ENCODE measurements around the gene FAM53B. TPM values are rescaled to one million over a fixed set of nuclear protein-coding genes. Genes with fewer than 3 reads are reported as not detected.

The FAM53B gene
- total RNA-seq, 1 donor from 2014 or later: 39.8 TPM

GRCh38 chr10:124680675-124681074, 63.5 kb downstream of the FAM53B start:
- TF ChIP-seq, protein P1, sequence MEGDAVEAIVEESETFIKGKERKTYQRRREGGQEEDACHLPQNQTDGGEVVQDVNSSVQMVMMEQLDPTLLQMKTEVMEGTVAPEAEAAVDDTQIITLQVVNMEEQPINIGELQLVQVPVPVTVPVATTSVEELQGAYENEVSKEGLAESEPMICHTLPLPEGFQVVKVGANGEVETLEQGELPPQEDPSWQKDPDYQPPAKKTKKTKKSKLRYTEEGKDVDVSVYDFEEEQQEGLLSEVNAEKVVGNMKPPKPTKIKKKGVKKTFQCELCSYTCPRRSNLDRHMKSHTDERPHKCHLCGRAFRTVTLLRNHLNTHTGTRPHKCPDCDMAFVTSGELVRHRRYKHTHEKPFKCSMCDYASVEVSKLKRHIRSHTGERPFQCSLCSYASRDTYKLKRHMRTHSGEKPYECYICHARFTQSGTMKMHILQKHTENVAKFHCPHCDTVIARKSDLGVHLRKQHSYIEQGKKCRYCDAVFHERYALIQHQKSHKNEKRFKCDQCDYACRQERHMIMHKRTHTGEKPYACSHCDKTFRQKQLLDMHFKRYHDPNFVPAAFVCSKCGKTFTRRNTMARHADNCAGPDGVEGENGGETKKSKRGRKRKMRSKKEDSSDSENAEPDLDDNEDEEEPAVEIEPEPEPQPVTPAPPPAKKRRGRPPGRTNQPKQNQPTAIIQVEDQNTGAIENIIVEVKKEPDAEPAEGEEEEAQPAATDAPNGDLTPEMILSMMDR (IDR thresholded peaks at IDR 0.05; ENCODE audit: unreplicated experiment): no peak
- no peak for DNase-seq (ENCODE audit: low spot score, unreplicated experiment)
- Mint-ChIP-seq H3K4me3 (ENCODE audit: low read depth) (no peak overlapping the region), H3K36me3 (ENCODE audit: insufficient read depth) (peaks cover 11% of the 10 kb centered on the region), H3K27me3 (no peaks in the 10 kb centered on the region), H3K27ac (no peak overlapping the region), H3K9me3 (ENCODE audit: low read depth) (no peaks in the 10 kb centered on the region), H3K4me1 (ENCODE audit: low read depth) (peaks cover 11% of the 10 kb centered on the region)

- no peaks in the 10 kb centered on the region for H3K27me3 Mint-ChIP-seq
- H3K27ac Mint-ChIP-seq: no peak overlapping the region
- DNase-seq (ENCODE audit: low spot score, unreplicated experiment): no peak
- TF ChIP-seq, protein P1 (IDR thresholded peaks at IDR 0.05; ENCODE audit: unreplicated experiment): no peak
- no peaks in the 10 kb centered on the region for H3K9me3 Mint-ChIP-seq (ENCODE audit: low read depth)
- H3K36me3 Mint-ChIP-seq (ENCODE audit: insufficient read depth): peaks cover 11% of the 10 kb centered on the region
- peaks cover 11% of the 10 kb centered on the region for H3K4me1 Mint-ChIP-seq (ENCODE audit: low read depth)
- H3K4me3 Mint-ChIP-seq (ENCODE audit: low read depth): no peak overlapping the region
These were observed 64.8 kb downstream of the FAM53B start for GRCh38 chr10:124679401-124679800.

DNA sequence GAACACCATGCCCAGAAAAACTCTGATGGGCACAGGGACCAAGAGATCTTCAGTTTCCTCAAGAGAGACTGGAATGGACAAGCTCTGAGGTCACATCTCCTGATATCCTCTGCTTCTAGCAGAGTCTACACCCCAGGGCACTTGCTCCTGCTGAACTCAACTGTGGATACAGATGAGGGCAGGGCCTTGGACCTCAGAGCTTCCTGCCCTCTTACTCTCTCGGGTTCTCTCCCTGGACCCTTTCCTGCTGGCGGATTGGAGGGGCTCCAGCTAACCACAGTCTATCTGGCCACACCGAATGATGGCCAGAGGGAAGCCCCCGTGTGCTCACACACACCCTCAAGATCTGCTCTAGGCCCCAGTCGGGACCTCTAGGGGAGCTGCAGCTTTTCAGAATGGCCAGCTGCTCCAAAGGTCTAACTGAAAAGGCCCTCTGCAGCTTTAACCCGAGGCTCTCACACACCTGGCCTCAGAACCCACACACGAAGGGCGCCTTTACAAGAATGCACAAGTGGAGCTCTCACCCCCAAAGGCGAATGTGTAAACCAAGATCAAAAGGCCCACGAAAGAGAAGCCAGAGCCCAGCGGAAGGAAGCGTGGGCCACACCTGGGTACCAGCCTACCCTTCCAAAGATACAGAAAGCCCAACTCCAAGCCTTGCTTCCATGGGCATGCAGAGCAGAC, 65.5 kb downstream of the FAM53B start:
- peaks cover 11% of the 10 kb centered on the region for H3K36me3 Mint-ChIP-seq (ENCODE audit: insufficient read depth)
- peak overlapping the region; percentile 84 for H3K27ac Mint-ChIP-seq
- DNase-seq (ENCODE audit: low spot score, unreplicated experiment): no peak
- no peaks in the 10 kb centered on the region for H3K27me3 Mint-ChIP-seq
- H3K4me3 Mint-ChIP-seq (ENCODE audit: low read depth): no peak overlapping the region
- TF ChIP-seq, protein P1 (IDR thresholded peaks at IDR 0.05; ENCODE audit: unreplicated experiment): no peak
- H3K9me3 Mint-ChIP-seq (ENCODE audit: low read depth): no peaks in the 10 kb centered on the region
- H3K4me1 Mint-ChIP-seq (ENCODE audit: low read depth): peaks cover 11% of the 10 kb centered on the region

DNA sequence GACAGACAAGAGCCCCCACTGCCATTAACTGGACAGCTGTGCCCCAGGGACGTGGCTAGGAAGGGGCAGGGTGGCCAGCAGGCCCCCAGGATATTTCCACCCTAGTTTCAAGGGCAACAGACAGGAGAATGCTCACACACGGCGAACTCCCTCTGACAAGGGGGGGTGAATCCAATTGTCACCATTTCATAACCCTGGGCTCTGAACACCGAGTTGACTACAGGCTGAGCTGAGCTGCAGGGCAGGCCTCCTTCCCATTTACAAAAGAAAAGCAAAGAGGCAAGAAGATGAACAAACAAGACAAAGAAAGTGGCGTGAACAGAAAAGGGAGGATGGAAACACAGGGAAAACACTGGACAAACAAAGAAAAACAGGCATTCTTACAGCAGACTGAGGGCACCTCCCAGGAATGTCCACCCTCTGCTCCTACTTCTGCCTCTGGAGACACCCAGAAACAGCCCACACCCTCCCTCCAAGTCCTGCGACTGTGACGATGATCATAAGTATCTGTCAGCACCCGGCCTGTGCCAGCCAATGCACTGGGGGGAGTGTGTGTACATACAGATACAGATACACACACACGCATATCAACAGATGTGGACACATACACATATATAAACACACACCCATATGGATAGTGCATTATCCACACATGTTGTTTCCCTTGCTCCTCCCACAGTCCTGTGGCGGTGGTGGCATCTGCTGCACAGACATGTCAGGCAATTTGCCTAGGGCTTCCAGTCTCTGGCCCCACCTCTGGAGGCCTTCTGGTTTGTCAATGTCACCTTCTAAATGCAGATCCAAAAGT, 66.2 kb downstream of the FAM53B start:
- no peaks in the 10 kb centered on the region for H3K27me3 Mint-ChIP-seq
- DNase-seq (ENCODE audit: low spot score, unreplicated experiment): no peak
- H3K36me3 Mint-ChIP-seq (ENCODE audit: insufficient read depth): peaks cover 11% of the 10 kb centered on the region
- H3K4me3 Mint-ChIP-seq (ENCODE audit: low read depth): no peak overlapping the region
- TF ChIP-seq, protein P1 (IDR thresholded peaks at IDR 0.05; ENCODE audit: unreplicated experiment): no peak
- peak overlapping the region; percentile 71 for H3K27ac Mint-ChIP-seq
- H3K9me3 Mint-ChIP-seq (ENCODE audit: low read depth): no peaks in the 10 kb centered on the region
- H3K4me1 Mint-ChIP-seq (ENCODE audit: low read depth): peaks cover 11% of the 10 kb centered on the region

GRCh38 chr10:124677293-124677699, 66.9 kb downstream of the FAM53B start:
- TF ChIP-seq, protein P1 (IDR thresholded peaks at IDR 0.05; ENCODE audit: unreplicated experiment): no peak
- Mint-ChIP-seq H3K27me3 (no peaks in the 10 kb centered on the region), H3K27ac (peak overlapping the region; percentile 71), H3K36me3 (ENCODE audit: insufficient read depth) (peaks cover 11% of the 10 kb centered on the region), H3K4me1 (ENCODE audit: low read depth) (peaks cover 11% of the 10 kb centered on the region), H3K9me3 (ENCODE audit: low read depth) (no peaks in the 10 kb centered on the region), H3K4me3 (ENCODE audit: low read depth) (no peak overlapping the region)
- DNase-seq (ENCODE audit: low spot score, unreplicated experiment): no peak

Data from progenitor cell of endocrine pancreas (in vitro differentiated cells).